ENCODE data around the gene AHCYL2.

DNA sequence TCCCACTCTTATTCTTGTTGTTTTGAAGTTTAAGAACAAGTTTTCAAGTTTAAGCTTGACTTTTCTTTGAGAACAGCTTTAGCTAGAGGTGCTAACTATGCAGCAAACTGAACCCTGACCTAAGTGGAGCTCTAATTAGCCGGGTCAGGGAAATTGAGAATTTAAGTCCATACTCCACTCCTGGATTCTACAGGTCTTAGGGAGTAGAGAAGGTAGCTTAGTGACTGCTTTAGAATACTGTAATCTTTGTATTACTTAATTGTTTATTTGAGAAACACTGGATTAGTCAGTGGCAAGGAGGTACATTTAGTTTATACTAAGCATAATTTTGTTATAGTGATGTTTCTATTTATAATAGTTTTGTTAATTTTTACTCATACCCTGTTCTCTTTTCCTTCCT, 134.8 kb downstream of the AHCYL2 start:
- TF ChIP-seq, protein P1, sequence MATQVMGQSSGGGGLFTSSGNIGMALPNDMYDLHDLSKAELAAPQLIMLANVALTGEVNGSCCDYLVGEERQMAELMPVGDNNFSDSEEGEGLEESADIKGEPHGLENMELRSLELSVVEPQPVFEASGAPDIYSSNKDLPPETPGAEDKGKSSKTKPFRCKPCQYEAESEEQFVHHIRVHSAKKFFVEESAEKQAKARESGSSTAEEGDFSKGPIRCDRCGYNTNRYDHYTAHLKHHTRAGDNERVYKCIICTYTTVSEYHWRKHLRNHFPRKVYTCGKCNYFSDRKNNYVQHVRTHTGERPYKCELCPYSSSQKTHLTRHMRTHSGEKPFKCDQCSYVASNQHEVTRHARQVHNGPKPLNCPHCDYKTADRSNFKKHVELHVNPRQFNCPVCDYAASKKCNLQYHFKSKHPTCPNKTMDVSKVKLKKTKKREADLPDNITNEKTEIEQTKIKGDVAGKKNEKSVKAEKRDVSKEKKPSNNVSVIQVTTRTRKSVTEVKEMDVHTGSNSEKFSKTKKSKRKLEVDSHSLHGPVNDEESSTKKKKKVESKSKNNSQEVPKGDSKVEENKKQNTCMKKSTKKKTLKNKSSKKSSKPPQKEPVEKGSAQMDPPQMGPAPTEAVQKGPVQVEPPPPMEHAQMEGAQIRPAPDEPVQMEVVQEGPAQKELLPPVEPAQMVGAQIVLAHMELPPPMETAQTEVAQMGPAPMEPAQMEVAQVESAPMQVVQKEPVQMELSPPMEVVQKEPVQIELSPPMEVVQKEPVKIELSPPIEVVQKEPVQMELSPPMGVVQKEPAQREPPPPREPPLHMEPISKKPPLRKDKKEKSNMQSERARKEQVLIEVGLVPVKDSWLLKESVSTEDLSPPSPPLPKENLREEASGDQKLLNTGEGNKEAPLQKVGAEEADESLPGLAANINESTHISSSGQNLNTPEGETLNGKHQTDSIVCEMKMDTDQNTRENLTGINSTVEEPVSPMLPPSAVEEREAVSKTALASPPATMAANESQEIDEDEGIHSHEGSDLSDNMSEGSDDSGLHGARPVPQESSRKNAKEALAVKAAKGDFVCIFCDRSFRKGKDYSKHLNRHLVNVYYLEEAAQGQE (IDR thresholded peaks at IDR 0.05; ENCODE audit: insufficient read depth in 1 of 2, low read depth in 2 of 2, low read length in 2 of 2): no peak
- TF ChIP-seq POLR2AphosphoS5 (IDR thresholded peaks at IDR 0.05; ENCODE audit: low read depth, low read length): no peak
- TF ChIP-seq TAF1 (IDR thresholded peaks at IDR 0.05; ENCODE audit: borderline replicate concordance, insufficient read depth, low read length): no peak
- no peak for TF ChIP-seq SIN3A (IDR thresholded peaks at IDR 0.05; ENCODE audit: borderline replicate concordance, insufficient read depth, low read length)
- TF ChIP-seq FOXP2 (optimal IDR thresholded peaks at IDR 0.05; ENCODE audit: borderline replicate concordance, extremely low read depth, extremely low read length, insufficient read depth): no peak

All from PFSK-1 (cell line).